Activated CD4-positive, alpha-beta T cell treated with anti-CD3 and anti-CD28 coated beads, Interleukin-2, Interleukin-4, amounts not matched to agents 100 ng/mL and 50 ng/mL, durations not matched to agents 16 hours and 8 hours (primary cell): Measurements from ENCODE around the gene OR6A2.

ENCODE experiments used
- DNase-seq: peaks from one replicate; pipeline ENCODE4 v3.0.0-alpha.2; 2020; ENCODE audit warnings: low spot score

The OR6A2 gene

DNA sequence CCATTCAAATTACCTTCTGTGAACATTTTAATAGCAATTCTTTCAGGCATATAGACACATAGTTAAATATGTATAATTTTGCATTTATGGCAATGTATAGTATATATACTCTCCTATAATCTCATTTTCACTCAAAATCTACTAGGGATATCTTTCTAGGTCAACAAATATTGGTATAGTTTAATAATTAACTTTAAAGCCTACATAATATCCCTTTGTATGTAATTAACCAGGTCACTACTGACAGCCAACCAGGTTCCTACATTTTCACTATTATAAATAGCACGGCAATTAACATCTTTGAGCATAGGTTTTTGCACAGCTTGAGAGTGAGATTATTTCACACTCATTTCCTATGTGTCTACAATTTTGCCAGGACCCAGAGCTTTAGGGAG lies 43.5 kb downstream of the OR6A2 start:
- DNase-seq: no peak

- DNase-seq: peak; percentile 48
Observed at GRCh38 chr11:6755303-6755952, 44.1 kb downstream of the OR6A2 start.

GRCh38 chr11:6747097-6747668 lies 52.3 kb downstream of the OR6A2 start:
- DNase-seq: no peak

- no peak for DNase-seq
Observed at GRCh38 chr11:6746626-6747025, 52.9 kb downstream of the OR6A2 start.

- peak; percentile 69 for DNase-seq
Observed at GRCh38 chr11:6746086-6746618, 53.3 kb downstream of the OR6A2 start.

DNA sequence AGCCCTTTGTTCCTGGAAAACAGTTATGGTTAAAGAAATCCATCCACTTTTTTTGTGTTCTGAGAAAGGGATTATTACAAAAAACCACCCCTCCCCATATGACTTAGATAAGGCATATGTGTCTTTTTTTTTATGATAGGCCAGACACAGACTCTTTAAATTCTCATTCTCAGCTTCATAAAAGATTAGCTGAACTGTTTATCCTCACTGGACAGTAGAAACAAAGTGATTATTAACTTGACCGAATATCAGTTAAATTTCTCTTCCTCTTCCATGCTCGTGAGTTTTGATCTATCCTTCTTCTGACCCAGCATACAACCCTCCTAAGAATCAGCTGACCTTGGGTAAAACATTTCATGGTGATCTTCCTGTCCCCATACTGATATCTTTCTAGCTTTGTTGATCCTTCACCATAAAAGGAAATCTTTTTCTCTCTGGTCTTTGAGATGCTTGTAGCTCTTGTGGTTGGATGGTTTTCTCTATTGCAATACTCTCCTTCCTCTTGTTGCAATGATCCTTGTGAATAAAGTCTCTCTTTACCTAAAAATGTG lies 53.9 kb downstream of the OR6A2 start:
- peak; percentile 60 for DNase-seq

DNA sequence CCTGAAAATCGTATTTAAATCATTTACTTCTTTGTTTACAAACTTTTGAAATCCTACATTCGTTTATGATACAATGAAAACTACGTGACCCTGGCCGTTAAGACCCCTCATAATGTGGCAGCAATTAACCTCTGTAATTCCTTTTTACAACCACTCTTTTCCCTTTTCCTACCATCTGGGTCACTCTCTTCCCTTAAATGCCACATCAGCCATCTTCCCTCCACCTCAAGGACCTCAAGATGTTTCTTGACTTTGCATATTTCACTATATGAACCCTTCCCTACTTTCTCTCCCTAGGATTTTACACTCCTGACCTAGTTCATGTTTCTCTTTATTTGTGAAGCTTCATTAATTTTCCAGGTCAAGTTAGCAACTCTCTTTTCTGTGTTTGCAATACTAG lies 54.5 kb downstream of the OR6A2 start:
- DNase-seq: no peak

- peak; percentile 38 for DNase-seq
Observed at GRCh38 chr11:6742260-6742659, 57.2 kb downstream of the OR6A2 start.
